H7 (cell line): ENCODE data around the gene AQP12A. TPM values are rescaled to one million over a fixed set of nuclear protein-coding genes. Genes with fewer than 3 reads are reported as not detected.

Experiments
- DNase-seq: peaks from one replicate; pipeline ENCODE4 v3.0.0; 2012
- H3K27me3 ChIP-seq: 2 replicates; pipeline ENCODE4 v1.6.0; 2011; ENCODE audit warnings: mild to moderate bottlenecking, low read length; ENCODE audit not compliant: control insufficient read depth, insufficient read depth
- H3K36me3 ChIP-seq: replicated peaks from 2 replicates; pipeline ENCODE4 v1.5.1; 2011; ENCODE audit warnings: low read length; ENCODE audit not compliant: control insufficient read depth, insufficient read depth
- H3K4me3 ChIP-seq: 2 replicates; pipeline ENCODE4 v1.5.1; 2011; ENCODE audit warnings: low read depth, mild to moderate bottlenecking, control low read depth, low read length, moderate library complexity; ENCODE audit not compliant: insufficient read depth
- total RNA-seq: library from RNA; depleted of rRNA; stranded (reverse); fragments of >200 nt; shearing (Covaris generic); gene quantifications from 2 replicates; pipeline ENCODE4 v1.2.3, GENCODE V29; 2014

AQP12A gene
- total RNA-seq, 1 experiment from 2014 or later, result not detected

- no peak overlapping the region for H3K4me3 ChIP-seq
- no peaks in the 10 kb centered on the region for H3K36me3 ChIP-seq
- no peak for DNase-seq
- no peaks in the 10 kb centered on the region for H3K27me3 ChIP-seq
Observed at GRCh38 chr2:240703417-240704341, 12.0 kb downstream of the AQP12A start.

- DNase-seq, result no peak
- Histone ChIP-seq H3K27me3 (no peaks in the 10 kb centered on the region), H3K36me3 (no peaks in the 10 kb centered on the region), H3K4me3 (no peak overlapping the region)
Observed at GRCh38 chr2:240704651-240705050, 13.0 kb downstream of the AQP12A start.

GRCh38 chr2:240705204-240705791, 13.6 kb downstream of the AQP12A start:
- H3K36me3 ChIP-seq, result no peaks in the 10 kb centered on the region
- no peak overlapping the region for H3K4me3 ChIP-seq
- H3K27me3 ChIP-seq, result no peaks in the 10 kb centered on the region
- no peak for DNase-seq

- H3K4me3 ChIP-seq, result no peak overlapping the region
- no peaks in the 10 kb centered on the region for H3K36me3 ChIP-seq
Observed at GRCh38 chr2:240707043-240707756, 15.5 kb downstream of the AQP12A start.

GRCh38 chr2:240707821-240708220, 16.2 kb downstream of the AQP12A start:
- H3K27me3 ChIP-seq, result no peaks in the 10 kb centered on the region
- no peaks in the 10 kb centered on the region for H3K36me3 ChIP-seq
- no peak for DNase-seq
- no peak overlapping the region for H3K4me3 ChIP-seq

More at GRCh38 chr2:240707043-240707756, 15.5 kb downstream of the AQP12A start:
- DNase-seq, result no peak
- H3K27me3 ChIP-seq, result no peaks in the 10 kb centered on the region

GRCh38 chr2:240708457-240708856, 16.8 kb downstream of the AQP12A start:
- no peak for DNase-seq
- H3K36me3 ChIP-seq, result no peaks in the 10 kb centered on the region
- H3K4me3 ChIP-seq, result no peak overlapping the region
- no peaks in the 10 kb centered on the region for H3K27me3 ChIP-seq

GRCh38 chr2:240711296-240711695, 19.6 kb downstream of the AQP12A start:
- no peaks in the 10 kb centered on the region for H3K27me3 ChIP-seq
- H3K4me3 ChIP-seq, result no peak overlapping the region
- peaks cover 2% of the 10 kb centered on the region; the same call in 1 of the 2 replicates for H3K36me3 ChIP-seq
- no peak for DNase-seq

- Histone ChIP-seq H3K27me3 (no peaks in the 10 kb centered on the region), H3K36me3 (peaks cover 2% of the 10 kb centered on the region; the same call in 1 of the 2 replicates), H3K4me3 (no peak overlapping the region)
- DNase-seq, result no peak
Observed at GRCh38 chr2:240711701-240712100, 20.0 kb downstream of the AQP12A start.

GRCh38 chr2:240712121-240712520, 20.5 kb downstream of the AQP12A start:
- H3K4me3 ChIP-seq, result no peak overlapping the region
- DNase-seq, result no peak
- H3K27me3 ChIP-seq, result no peaks in the 10 kb centered on the region
- H3K36me3 ChIP-seq, result peaks cover 2% of the 10 kb centered on the region; the same call in 1 of the 2 replicates

- H3K36me3 ChIP-seq, result peaks cover 6% of the 10 kb centered on the region
- no peaks in the 10 kb centered on the region for H3K27me3 ChIP-seq
- no peak for DNase-seq
- H3K4me3 ChIP-seq, result no peak overlapping the region
Observed at GRCh38 chr2:240713071-240713927, 21.6 kb downstream of the AQP12A start.

- no peak overlapping the region for H3K4me3 ChIP-seq
- H3K27me3 ChIP-seq, result no peaks in the 10 kb centered on the region
- H3K36me3 ChIP-seq, result peaks cover 11% of the 10 kb centered on the region
- DNase-seq, result no peak
Observed at GRCh38 chr2:240713928-240714746, 22.5 kb downstream of the AQP12A start.

GRCh38 chr2:240714747-240715725, 23.4 kb downstream of the AQP12A start:
- no peak overlapping the region for H3K4me3 ChIP-seq
- H3K27me3 ChIP-seq, result no peaks in the 10 kb centered on the region
- DNase-seq, result no peak
- H3K36me3 ChIP-seq, result peaks cover 12% of the 10 kb centered on the region
